ENCODE results near the gene RAB3IP.

DNA sequence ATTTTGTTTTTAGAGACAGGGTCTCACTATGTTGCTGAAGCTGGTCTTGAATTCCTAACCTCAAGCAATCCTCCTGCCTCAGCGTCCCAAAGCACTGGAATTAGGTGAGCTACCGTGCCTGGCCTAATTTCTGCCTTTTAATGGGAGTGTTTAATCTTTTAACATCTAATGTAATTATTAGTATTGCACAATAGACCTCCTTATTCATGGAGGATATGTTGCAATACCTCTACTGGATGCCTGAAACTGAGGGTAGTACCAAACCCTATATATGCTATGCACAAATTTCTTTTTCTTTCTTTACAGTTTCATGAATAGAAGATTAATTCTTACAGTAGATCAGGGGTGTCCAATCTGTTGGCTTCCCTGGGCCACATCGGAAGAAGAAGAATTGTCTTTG, 134.1 kb downstream of the RAB3IP start:
- TF ChIP-seq CTCF (IDR thresholded peaks at IDR 0.05): no peak
- TF ChIP-seq POLR2AphosphoS5 (IDR thresholded peaks at IDR 0.05): no peak
- TF ChIP-seq POLR2A (IDR thresholded peaks at IDR 0.05): no peak
